Measurements from ENCODE around the gene PIK3R6. TPM values are rescaled to one million over a fixed set of nuclear protein-coding genes. Genes with fewer than 3 reads are reported as not detected.

Gene PIK3R6
- polyA plus RNA-seq, 1 donor (not counting 4 experiments of a cell fraction or from before 2014, with no cell fraction given) = 0.03 TPM

DNA sequence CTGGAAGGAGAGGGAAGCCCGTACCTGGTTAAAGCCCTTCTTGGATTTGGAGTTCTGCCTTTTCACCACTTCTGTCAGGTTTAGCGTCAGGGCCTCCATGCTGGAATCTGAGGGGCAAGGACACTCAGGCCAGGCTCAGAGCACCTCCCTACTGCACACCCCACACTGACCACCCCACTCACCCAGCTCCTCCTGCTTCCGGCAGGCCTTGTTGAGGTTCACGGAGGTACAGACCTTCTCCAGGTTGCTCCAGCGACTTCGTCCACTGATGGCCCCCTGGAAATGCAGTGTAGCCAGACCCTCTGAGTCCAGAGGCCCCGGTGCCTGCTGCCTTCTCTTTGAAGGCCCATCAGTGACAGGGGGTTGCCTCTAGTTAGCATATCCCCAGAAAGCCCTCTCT is 14.1 kb upstream of the PIK3R6 start:
- Histone ChIP-seq H4K20me1 (ENCODE audit: control insufficient read depth, extremely low read depth, insufficient read depth, low read length) (no peaks in the 10 kb centered on the region), H3K9ac (ENCODE audit: control insufficient read depth, extremely low read depth, insufficient read depth, low read length) (no peak overlapping the region), H3K27me3 (ENCODE audit: control insufficient read depth, extremely low read depth, insufficient read depth, low read length) (no peaks in the 10 kb centered on the region), H3K9me3 (ENCODE audit: control insufficient read depth, low read depth, low read length) (no peaks in the 10 kb centered on the region), H2AFZ (ENCODE audit: control insufficient read depth, low read length) (no peak overlapping the region), H3K4me2 (ENCODE audit: control insufficient read depth, extremely low read depth, insufficient read depth, low read depth, low read length) (no peak overlapping the region), H3K4me1 (ENCODE audit: control insufficient read depth, extremely low read depth, insufficient read depth, low read length) (no peaks in the 10 kb centered on the region), H3K36me3 (ENCODE audit: control insufficient read depth in 2 of 2, extremely low read depth in 1 of 2, insufficient read depth in 2 of 2, low read length in 2 of 2) (no peaks in the 10 kb centered on the region), H3K9me1 (ENCODE audit: control insufficient read depth, extremely low read depth, insufficient read depth, low read length) (no peaks in the 10 kb centered on the region), H3K27ac (ENCODE audit: control insufficient read depth, insufficient read depth, low read length) (no peak overlapping the region), H3K4me3 (ENCODE audit: control insufficient read depth in 2 of 3, extremely low read depth in 1 of 3, insufficient read depth in 2 of 3, low read depth in 1 of 3, low read length in 3 of 3) (no peak overlapping the region), H3K79me2 (ENCODE audit: control insufficient read depth, insufficient read depth, low read length) (no peaks in the 10 kb centered on the region)
- DNase-seq (ENCODE audit: low read depth, low spot score) (no peak), FAIRE-seq (no peak)
- TF ChIP-seq, protein P1, sequence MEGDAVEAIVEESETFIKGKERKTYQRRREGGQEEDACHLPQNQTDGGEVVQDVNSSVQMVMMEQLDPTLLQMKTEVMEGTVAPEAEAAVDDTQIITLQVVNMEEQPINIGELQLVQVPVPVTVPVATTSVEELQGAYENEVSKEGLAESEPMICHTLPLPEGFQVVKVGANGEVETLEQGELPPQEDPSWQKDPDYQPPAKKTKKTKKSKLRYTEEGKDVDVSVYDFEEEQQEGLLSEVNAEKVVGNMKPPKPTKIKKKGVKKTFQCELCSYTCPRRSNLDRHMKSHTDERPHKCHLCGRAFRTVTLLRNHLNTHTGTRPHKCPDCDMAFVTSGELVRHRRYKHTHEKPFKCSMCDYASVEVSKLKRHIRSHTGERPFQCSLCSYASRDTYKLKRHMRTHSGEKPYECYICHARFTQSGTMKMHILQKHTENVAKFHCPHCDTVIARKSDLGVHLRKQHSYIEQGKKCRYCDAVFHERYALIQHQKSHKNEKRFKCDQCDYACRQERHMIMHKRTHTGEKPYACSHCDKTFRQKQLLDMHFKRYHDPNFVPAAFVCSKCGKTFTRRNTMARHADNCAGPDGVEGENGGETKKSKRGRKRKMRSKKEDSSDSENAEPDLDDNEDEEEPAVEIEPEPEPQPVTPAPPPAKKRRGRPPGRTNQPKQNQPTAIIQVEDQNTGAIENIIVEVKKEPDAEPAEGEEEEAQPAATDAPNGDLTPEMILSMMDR (optimal IDR thresholded peaks at IDR 0.05 in 1 of 3, IDR thresholded peaks at IDR 0.05 in 1 of 3, conservative IDR thresholded peaks at IDR 0.05 in 1 of 3; ENCODE audit: extremely low read depth in 1 of 3, insufficient read depth in 2 of 3, low read length in 3 of 3) = no peak
- TF ChIP-seq EZH2 (IDR thresholded peaks at IDR 0.05; ENCODE audit: low read length) = no peak
- dilution Hi-C loops (cut with MboI; ENCODE audit: extremely low pct_ligation_motif_present, low sequenced_read_pairs) = no loop called here

DNA sequence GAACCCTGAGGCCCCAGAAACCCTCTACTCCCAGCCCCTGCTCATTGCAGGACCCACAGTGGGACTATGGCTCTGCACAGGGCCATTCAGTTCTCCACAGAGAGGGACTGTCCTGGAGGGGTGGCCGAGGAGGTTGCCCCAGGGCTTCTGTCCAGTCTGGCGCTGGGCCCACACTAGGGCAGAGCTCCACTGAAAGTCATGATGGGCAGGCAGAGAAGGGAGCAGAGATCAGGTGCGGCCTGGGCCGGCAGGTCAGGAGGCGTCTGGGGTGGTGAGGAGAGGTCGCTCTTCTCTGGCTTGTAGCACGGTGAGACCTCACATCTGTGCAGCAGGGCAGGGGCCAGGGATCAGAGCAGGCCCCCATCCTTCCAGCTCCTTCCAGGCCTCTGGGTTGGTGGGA is 13.0 kb upstream of the PIK3R6 start:
- no peaks in the 10 kb centered on the region for H3K9me3 ChIP-seq (ENCODE audit: control insufficient read depth, low read depth, low read length)
- DNase-seq (ENCODE audit: low read depth, low spot score) = no peak
- no peaks in the 10 kb centered on the region for H3K36me3 ChIP-seq (ENCODE audit: control insufficient read depth in 2 of 2, extremely low read depth in 1 of 2, insufficient read depth in 2 of 2, low read length in 2 of 2)
- H3K9ac ChIP-seq (ENCODE audit: control insufficient read depth, extremely low read depth, insufficient read depth, low read length) = no peak overlapping the region
- H2AFZ ChIP-seq (ENCODE audit: control insufficient read depth, low read length) = no peak overlapping the region
- H3K4me2 ChIP-seq (ENCODE audit: control insufficient read depth, extremely low read depth, insufficient read depth, low read depth, low read length) = no peak overlapping the region
- no peaks in the 10 kb centered on the region for H3K4me1 ChIP-seq (ENCODE audit: control insufficient read depth, extremely low read depth, insufficient read depth, low read length)
- dilution Hi-C loops (cut with MboI; ENCODE audit: extremely low pct_ligation_motif_present, low sequenced_read_pairs) = no loop called here
- no peaks in the 10 kb centered on the region for H3K27me3 ChIP-seq (ENCODE audit: control insufficient read depth, extremely low read depth, insufficient read depth, low read length)
- no peaks in the 10 kb centered on the region for H4K20me1 ChIP-seq (ENCODE audit: control insufficient read depth, extremely low read depth, insufficient read depth, low read length)
- no peak overlapping the region for H3K4me3 ChIP-seq (ENCODE audit: control insufficient read depth in 2 of 3, extremely low read depth in 1 of 3, insufficient read depth in 2 of 3, low read depth in 1 of 3, low read length in 3 of 3)
- H3K79me2 ChIP-seq (ENCODE audit: control insufficient read depth, insufficient read depth, low read length) = no peaks in the 10 kb centered on the region
- TF ChIP-seq, protein P1 (optimal IDR thresholded peaks at IDR 0.05 in 1 of 3, IDR thresholded peaks at IDR 0.05 in 1 of 3, conservative IDR thresholded peaks at IDR 0.05 in 1 of 3; ENCODE audit: extremely low read depth in 1 of 3, insufficient read depth in 2 of 3, low read length in 3 of 3) = no peak
- TF ChIP-seq EZH2 (IDR thresholded peaks at IDR 0.05; ENCODE audit: low read length) = no peak
- H3K27ac ChIP-seq (ENCODE audit: control insufficient read depth, insufficient read depth, low read length) = no peak overlapping the region
- no peaks in the 10 kb centered on the region for H3K9me1 ChIP-seq (ENCODE audit: control insufficient read depth, extremely low read depth, insufficient read depth, low read length)
- FAIRE-seq = no peak
